CD4-positive, alpha-beta T cell treated with Interleukin-10 for 1 hour (primary cell): ENCODE results near the gene FMN2.
"Not testable (repeated sequence)": the region's sequence is repeated elsewhere in the genome, so short reads cannot be mapped to it uniquely, and the experiment has no call there.

Source experiments
- DNase-seq: peaks from one replicate; pipeline ENCODE4 v3.0.0-alpha.2; 2020

The FMN2 gene

GRCh38 chr1:240391660-240392260 lies 300.1 kb downstream of the FMN2 start:
- DNase-seq, result no peak

GRCh38 chr1:240394353-240394752 lies 302.7 kb downstream of the FMN2 start:
- no peak for DNase-seq

GRCh38 chr1:240395336-240395735 lies 303.7 kb downstream of the FMN2 start:
- no peak for DNase-seq

- DNase-seq, result no peak
Observed at GRCh38 chr1:240399381-240399780, 307.7 kb downstream of the FMN2 start.

- DNase-seq, result no peak
Observed at GRCh38 chr1:240401731-240402130, 310.0 kb downstream of the FMN2 start.

- no peak for DNase-seq
Observed at GRCh38 chr1:240402326-240402725, 310.6 kb downstream of the FMN2 start.

GRCh38 chr1:240404286-240404685 lies 312.6 kb downstream of the FMN2 start:
- no peak for DNase-seq

- DNase-seq, result no peak
Observed at GRCh38 chr1:240405751-240406150, 314.1 kb downstream of the FMN2 start.

- no peak for DNase-seq
Observed at GRCh38 chr1:240407407-240407806, 315.7 kb downstream of the FMN2 start.

GRCh38 chr1:240409615-240410014 lies 317.9 kb downstream of the FMN2 start:
- DNase-seq, result no peak

GRCh38 chr1:240413732-240414131 lies 322.0 kb downstream of the FMN2 start:
- no peak for DNase-seq

- DNase-seq, result no peak
Observed at GRCh38 chr1:240414237-240414636, 322.6 kb downstream of the FMN2 start.

- not testable (repeated sequence) for DNase-seq
Observed at GRCh38 chr1:240415011-240415410, 323.3 kb downstream of the FMN2 start.

GRCh38 chr1:240415532-240415931 lies 323.8 kb downstream of the FMN2 start:
- no peak for DNase-seq

GRCh38 chr1:240417317-240417716 lies 325.6 kb downstream of the FMN2 start:
- DNase-seq, result no peak

GRCh38 chr1:240420766-240421165 lies 329.1 kb downstream of the FMN2 start:
- no peak for DNase-seq

GRCh38 chr1:240423246-240423924 lies 331.7 kb downstream of the FMN2 start:
- no peak for DNase-seq

- no peak for DNase-seq
Observed at GRCh38 chr1:240424740-240425464, 333.2 kb downstream of the FMN2 start.

- DNase-seq, result no peak
Observed at GRCh38 chr1:240426051-240426450, 334.4 kb downstream of the FMN2 start.

- no peak for DNase-seq
Observed at GRCh38 chr1:240435996-240436566, 344.4 kb downstream of the FMN2 start.

GRCh38 chr1:240441669-240442068 lies 350.0 kb downstream of the FMN2 start:
- DNase-seq, result no peak

GRCh38 chr1:240445369-240445768 lies 353.7 kb downstream of the FMN2 start:
- no peak for DNase-seq

- peak; percentile 50 for DNase-seq
Observed at GRCh38 chr1:240455228-240455821, 363.6 kb downstream of the FMN2 start.
